ENCODE measurements around the gene CCDC8. TPM values are rescaled to one million over a fixed set of nuclear protein-coding genes. Genes with fewer than 3 reads are reported as not detected.

Gene CCDC8
- total and polyA plus RNA-seq, 9 of the 15 experiments (the other 6 are each of a cell fraction or from before 2014, with no cell fraction given), result 0.68 to 30.8 (median 15.6) TPM

- TF ChIP-seq CHD1 (IDR thresholded peaks at IDR 0.05; ENCODE audit: low read length), result peak; percentile 48
- no peak for TF ChIP-seq NFE2L1 (tag; IDR thresholded peaks at IDR 0.05; ENCODE audit: borderline replicate concordance, low read depth)
- TF ChIP-seq FOXK1 (CRISPR knock-in tag; IDR thresholded peaks at IDR 0.05; ENCODE audit: borderline replicate concordance), result no peak
- TF ChIP-seq PHF21A (IDR thresholded peaks at IDR 0.05; ENCODE audit: borderline replicate concordance, low read depth), result no peak
- no peak for TF ChIP-seq ELF4 (CRISPR knock-in tag; IDR thresholded peaks at IDR 0.05)
- no peak for TF ChIP-seq PYGO2 (tag; IDR thresholded peaks at IDR 0.05)
- TF ChIP-seq POLR3G (IDR thresholded peaks at IDR 0.05; ENCODE audit: extremely low read depth, insufficient read length, insufficient replicate concordance), result no peak
- no peak for TF ChIP-seq ZNF695 (CRISPR knock-in tag; IDR thresholded peaks at IDR 0.05)
- 0 out of 2 replicates have a peak, but pooled peaks have one; percentile 29 for TF ChIP-seq NKRF (IDR thresholded peaks at IDR 0.05; ENCODE audit: borderline replicate concordance)
- no peak for TF ChIP-seq KDM1A (IDR thresholded peaks at IDR 0.05)
- TF ChIP-seq SMARCC2 (IDR thresholded peaks at IDR 0.05; ENCODE audit: low read depth), result no peak
- peak; percentile 25 for TF ChIP-seq PRDM10 (IDR thresholded peaks at IDR 0.05; ENCODE audit: partially characterized antibody)
- 0 out of 2 replicates have a peak, but pooled peaks have one; percentile 34 for TF ChIP-seq ZNF583 (CRISPR knock-in tag; IDR thresholded peaks at IDR 0.05)
- no peak for TF ChIP-seq SRSF9 (IDR thresholded peaks at IDR 0.05; ENCODE audit: borderline replicate concordance, low read depth, low read length)
- no peak for TF ChIP-seq IRF9 (tag; IDR thresholded peaks at IDR 0.05)
- TF ChIP-seq ZBTB7A (IDR thresholded peaks at IDR 0.05; ENCODE audit: borderline replicate concordance, control insufficient read depth, low read depth, low read length), result 0 out of 2 replicates have a peak, but pooled peaks have one; percentile 8
- TF ChIP-seq SNIP1 (IDR thresholded peaks at IDR 0.05; ENCODE audit: low read depth), result no peak
- no peak for TF ChIP-seq RBBP5 (IDR thresholded peaks at IDR 0.05; ENCODE audit: borderline replicate concordance, insufficient read depth, low read length, poor library complexity, severe bottlenecking)
- no peak for TF ChIP-seq ZNF584 (CRISPR knock-in tag; IDR thresholded peaks at IDR 0.05; ENCODE audit: low read depth)
- 0 out of 2 replicates have a peak, but pooled peaks have one; percentile 7 for TF ChIP-seq ZNF740 (CRISPR knock-in tag; IDR thresholded peaks at IDR 0.05)
- TF ChIP-seq ZNF740 (tag; IDR thresholded peaks at IDR 0.05), result no peak
Measured at GRCh38 chr19:46412650-46413261, 608 bp downstream of the CCDC8 start (continued).
